B cell (primary cell): ENCODE measurements around the gene CYP26B1. TPM values are rescaled to one million over a fixed set of nuclear protein-coding genes. Genes with fewer than 3 reads are reported as not detected.

Experiments
- ATAC-seq: fragments of 200-7000 bp; cut with Tn5 transposase; one replicate; pipeline ENCODE4 v1.10.0; 2021; ENCODE audit warnings: low read depth, mild to moderate bottlenecking, moderate number of reproducible peaks, moderate library complexity
- CTCF ChIA-PET: fragments of 350-600 bp; sonication (Branson Sonifier 250); formaldehyde crosslinking; loops from one replicate; lab custom pipeline; 2021; ENCODE audit warnings: antibody characterized with exemption, inconsistent platforms; lab: Charles Lee
- POLR2A ChIA-PET: fragments of 350-600 bp; sonication (Branson Sonifier 250); formaldehyde crosslinking; loops from one replicate; lab custom pipeline; 2021; ENCODE audit warnings: antibody characterized with exemption; lab: Charles Lee
- DNase-seq: peaks from one replicate; pipeline ENCODE4 v3.0.0; 2013
- H2AFZ ChIP-seq: 2 replicates; pipeline ENCODE4 v1.6.1; 2012; ENCODE audit warnings: mild to moderate bottlenecking, low read depth, low read length; ENCODE audit not compliant: insufficient read depth, poor library complexity, severe bottlenecking
- H3K27ac ChIP-seq, 2 donors: 1 replicate in 1 of 2; 2 replicates in 1 of 2; pipeline ENCODE4 v1.5.1; 2012 to 2013; ENCODE audit warnings: low read length in 2 of 2, mild to moderate bottlenecking in 2 of 2, moderate library complexity in 1 of 2
- H3K27me3 ChIP-seq, 4 experiments: fragments of 200-600 bp in 1 of 4; sonication (generic) in 1 of 4; replicated peaks in 1 of 4; 1 replicate in 2 of 4; 2 replicates in 2 of 4; pipeline versions ENCODE4 v1.6.1 to v1.7.0; 2013 to 2016; ENCODE audit warnings: low read length in 3 of 4, mild to moderate bottlenecking in 2 of 4, mixed read lengths in 1 of 4, moderate library complexity in 1 of 4; ENCODE audit not compliant: insufficient read depth in 4 of 4, control insufficient read depth in 3 of 4; ENCODE audit errors: control extremely low read depth in 1 of 4
- H3K36me3 ChIP-seq, 2 experiments: replicated peaks in 1 of 2; 1 replicate in 1 of 2; 2 replicates in 1 of 2; pipeline versions ENCODE4 v1.6.1 to v1.7.1; 2013; ENCODE audit warnings: low read length in 1 of 2; ENCODE audit not compliant: insufficient read depth in 2 of 2, control insufficient read depth in 1 of 2; ENCODE audit errors: control extremely low read depth in 1 of 2, extremely low read depth in 1 of 2
- H3K4me1 ChIP-seq, 2 donors: fragments of 200-600 bp in 1 of 2; sonication (generic) in 1 of 2; 1 replicate in 1 of 2; 2 replicates in 1 of 2; pipeline versions ENCODE4 v1.5.1 to v1.6.1; 2013 to 2017; ENCODE audit warnings: low read length in 2 of 2; ENCODE audit not compliant: control insufficient read depth in 2 of 2, insufficient read depth in 2 of 2
- H3K4me2 ChIP-seq: replicated peaks from 2 replicates; pipeline ENCODE3; 2012; ENCODE audit warnings: mild to moderate bottlenecking, low read depth, low read length; ENCODE audit not compliant: poor library complexity, severe bottlenecking
- H3K4me3 ChIP-seq, 5 experiments: fragments of 200-600 bp in 1 of 5; sonication (generic) in 1 of 5; 1 replicate in 3 of 5; 2 replicates in 2 of 5; pipeline versions ENCODE4 v1.5.1 to v1.7.0; 2011 to 2016; ENCODE audit warnings: low read length in 4 of 5, mild to moderate bottlenecking in 4 of 5, low read depth in 2 of 5, control low read depth in 1 of 5, moderate library complexity in 1 of 5; ENCODE audit not compliant: insufficient read depth in 1 of 5; ENCODE audit errors: control extremely low read depth in 1 of 5, extremely low read depth in 1 of 5
- H3K79me2 ChIP-seq: fragments of 200-600 bp; sonication (generic); one replicate; pipeline ENCODE4 v1.6.0; 2016; ENCODE audit warnings: low read length; ENCODE audit not compliant: control insufficient read depth, insufficient read depth
- H3K9ac ChIP-seq: fragments of 200-600 bp; sonication (generic); 2 replicates; pipeline ENCODE4 v1.6.1; 2017; ENCODE audit warnings: mild to moderate bottlenecking, low read length, moderate library complexity
- H3K9me3 ChIP-seq, 3 donors: one replicate each; pipeline versions ENCODE4 v1.6.1 to v1.7.1; 2013; ENCODE audit warnings: low read length in 2 of 3; ENCODE audit not compliant: control insufficient read depth in 2 of 3, insufficient read depth in 1 of 3; ENCODE audit errors: control extremely low read depth in 1 of 3
- H4K20me1 ChIP-seq: 2 replicates; pipeline ENCODE4 v1.6.0; 2012; ENCODE audit warnings: mild to moderate bottlenecking, low read length; ENCODE audit not compliant: insufficient read depth, control insufficient read depth, poor library complexity, severe bottlenecking
- H3K27ac Mint-ChIP-seq: one replicate; pipeline ENCODE4 v1.8.0; 2021; ENCODE audit warnings: mixed read lengths
- H3K27me3 Mint-ChIP-seq: one replicate; pipeline ENCODE4 v1.8.0; 2021; ENCODE audit warnings: mixed read lengths
- H3K4me1 Mint-ChIP-seq: one replicate; pipeline ENCODE4 v1.8.0; 2021; ENCODE audit warnings: mixed read lengths
- H3K4me3 Mint-ChIP-seq: one replicate; pipeline ENCODE4 v1.8.0; 2021; ENCODE audit warnings: mixed read lengths
- H3K9me3 Mint-ChIP-seq: one replicate; pipeline ENCODE4 v1.8.0; 2022; ENCODE audit warnings: mixed read lengths; ENCODE audit not compliant: insufficient read depth
- EZH2 ChIP-seq: IDR thresholded peaks from 2 replicates; pipeline ENCODE4 v1.6.1; 2012; ENCODE audit warnings: borderline replicate concordance, low read depth, mild to moderate bottlenecking, moderate library complexity, low read length; ENCODE audit not compliant: insufficient read depth, poor library complexity, severe bottlenecking
- WGBS: methylation state at CpG from one replicate; pipeline ENCODE4 v1.1.5; 2013; ENCODE audit warnings: missing lambda C conversion rate; ENCODE audit not compliant: insufficient coverage; 5-methylcytosine and 5-hydroxymethylcytosine counted together
- intact Hi-C: fragments of 100-400 bp; cut with micrococcal nuclease; formaldehyde crosslinking; loops from one replicate; pipeline ENCODE4 v1.10.0; 2022
- polyA plus RNA-seq: library from polyadenylated mRNA; depleted of rRNA; stranded (reverse); fragments of >200 nt; gene quantifications from 2 replicates; pipeline ENCODE4 v1.2.3, GENCODE V29; 2012
- total RNA-seq, 2 donors: library from RNA; stranded (reverse); fragments of 120-200 nt in 1 of 2; gene quantifications; 1 replicate in 1 of 2; 2 replicates in 1 of 2; pipeline versions ENCODE4 v1.2.3 to v1.2.4, GENCODE V29; 2013 to 2022
- TF ChIP-seq, protein P1 (sequence below): fragments of 200-600 bp; IDR thresholded peaks from one replicate; pipeline ENCODE4 v1.8.0; 2022; ENCODE audit warnings: antibody characterized with exemption, mild to moderate bottlenecking

Gene CYP26B1
- total and polyA plus RNA-seq, 2 donors (not counting 1 experiment from before 2014, with no cell fraction given) = not detected

GRCh38 chr2:72128843-72129227 lies 18.8 kb downstream of the CYP26B1 start:
- Mint-ChIP-seq H3K27me3 (peaks cover 9% of the 10 kb centered on the region), H3K4me1 (no peaks in the 10 kb centered on the region), H3K27ac (no peak overlapping the region), H3K4me3 (no peak overlapping the region), H3K9me3 (no peaks in the 10 kb centered on the region)
- Histone ChIP-seq H3K79me2 (no peaks in the 10 kb centered on the region), H3K9ac (no peak overlapping the region), H3K4me2 (no peak overlapping the region), H3K4me1 (no peaks in the 10 kb centered on the region), H2AFZ (no peak overlapping the region), H3K27ac (no peak overlapping the region), H3K36me3 (no peaks in the 10 kb centered on the region), H3K4me3 (no peak overlapping the region), H3K27me3 (no peaks in the 10 kb centered on the region), H4K20me1 (no peaks in the 10 kb centered on the region), H3K9me3 (peaks cover 0 to 19% (median 0%) of the 10 kb centered on the region in 3 donors)
- WGBS = 87% methylated on average over 9 of the region's 11 CpGs
- POLR2A ChIA-PET = no interaction called here
- no peak for ATAC-seq
- TF ChIP-seq, protein P1, sequence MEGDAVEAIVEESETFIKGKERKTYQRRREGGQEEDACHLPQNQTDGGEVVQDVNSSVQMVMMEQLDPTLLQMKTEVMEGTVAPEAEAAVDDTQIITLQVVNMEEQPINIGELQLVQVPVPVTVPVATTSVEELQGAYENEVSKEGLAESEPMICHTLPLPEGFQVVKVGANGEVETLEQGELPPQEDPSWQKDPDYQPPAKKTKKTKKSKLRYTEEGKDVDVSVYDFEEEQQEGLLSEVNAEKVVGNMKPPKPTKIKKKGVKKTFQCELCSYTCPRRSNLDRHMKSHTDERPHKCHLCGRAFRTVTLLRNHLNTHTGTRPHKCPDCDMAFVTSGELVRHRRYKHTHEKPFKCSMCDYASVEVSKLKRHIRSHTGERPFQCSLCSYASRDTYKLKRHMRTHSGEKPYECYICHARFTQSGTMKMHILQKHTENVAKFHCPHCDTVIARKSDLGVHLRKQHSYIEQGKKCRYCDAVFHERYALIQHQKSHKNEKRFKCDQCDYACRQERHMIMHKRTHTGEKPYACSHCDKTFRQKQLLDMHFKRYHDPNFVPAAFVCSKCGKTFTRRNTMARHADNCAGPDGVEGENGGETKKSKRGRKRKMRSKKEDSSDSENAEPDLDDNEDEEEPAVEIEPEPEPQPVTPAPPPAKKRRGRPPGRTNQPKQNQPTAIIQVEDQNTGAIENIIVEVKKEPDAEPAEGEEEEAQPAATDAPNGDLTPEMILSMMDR = no peak
- TF ChIP-seq EZH2 = no peak
- intact Hi-C loops = no loop called here
- CTCF ChIA-PET = no interaction called here
- DNase-seq = no peak

DNA sequence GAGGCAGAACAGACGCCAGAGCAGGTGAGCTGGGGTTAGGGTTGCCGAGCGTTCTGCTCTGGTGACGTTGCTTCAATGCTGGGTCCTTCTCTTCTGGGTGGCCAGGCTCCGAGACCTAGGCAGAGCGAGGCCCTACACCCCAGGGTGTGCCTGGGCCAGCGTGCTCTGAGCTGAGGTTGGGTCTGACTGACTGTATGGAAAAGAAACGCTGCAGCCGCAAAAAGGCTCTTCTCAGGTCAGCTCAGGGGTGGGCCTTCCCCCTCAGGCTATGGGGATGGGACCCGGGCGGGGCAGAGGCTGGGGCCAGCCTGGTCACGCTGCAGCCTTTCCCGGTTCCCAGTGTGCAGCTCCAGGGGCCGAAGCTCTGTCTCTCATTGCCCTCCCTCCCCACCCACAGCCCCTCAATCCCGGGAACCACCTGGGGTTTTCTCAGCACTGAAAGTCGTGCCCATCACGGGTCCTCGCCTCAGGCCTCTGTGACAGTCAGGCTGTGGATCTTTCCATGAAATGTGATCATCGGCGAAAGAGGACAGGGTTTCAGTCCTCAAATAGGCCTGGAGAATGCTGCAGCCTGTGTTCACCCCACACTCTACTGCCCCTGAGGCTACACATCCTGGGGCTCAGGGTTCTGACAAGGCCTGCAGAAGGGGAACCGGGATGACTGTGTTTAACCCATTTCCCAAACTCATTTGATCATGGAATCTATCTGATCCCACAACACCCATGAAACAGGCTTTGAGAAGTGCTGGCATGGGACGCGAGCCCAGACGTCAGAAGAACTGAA lies 19.4 kb downstream of the CYP26B1 start:
- CTCF ChIA-PET = no interaction called here
- no peaks in the 10 kb centered on the region for H3K9me3 Mint-ChIP-seq
- no peaks in the 10 kb centered on the region for H3K36me3 ChIP-seq
- 89% methylated on average over 21 of the region's 24 CpGs for WGBS
- no peaks in the 10 kb centered on the region for H3K4me1 ChIP-seq
- no peak overlapping the region for H3K4me3 Mint-ChIP-seq
- H3K27me3 Mint-ChIP-seq = peaks cover 9% of the 10 kb centered on the region
- H3K27me3 ChIP-seq = no peaks in the 10 kb centered on the region
- H3K4me2 ChIP-seq = no peak overlapping the region
- no peaks in the 10 kb centered on the region for H4K20me1 ChIP-seq
- no peak overlapping the region for H3K9ac ChIP-seq
- no peak overlapping the region for H3K27ac Mint-ChIP-seq
- ATAC-seq = no peak
- H3K27ac ChIP-seq = no peak overlapping the region
- H3K4me1 Mint-ChIP-seq = no peaks in the 10 kb centered on the region
- no peaks in the 10 kb centered on the region for H3K79me2 ChIP-seq
- TF ChIP-seq, protein P1 = no peak
- TF ChIP-seq EZH2 = no peak
- H3K9me3 ChIP-seq = peaks cover 0 to 19% (median 0%) of the 10 kb centered on the region in 3 donors
- H2AFZ ChIP-seq = no peak overlapping the region
- DNase-seq = no peak
- no peak overlapping the region for H3K4me3 ChIP-seq
- intact Hi-C loops = no loop called here
- POLR2A ChIA-PET = no interaction called here
